K562 (cell line): ENCODE measurements around the gene CTDSPL. TPM values are rescaled to one million over a fixed set of nuclear protein-coding genes. Genes with fewer than 3 reads are reported as not detected.

Experiments
- ATAC-seq: fragments of 200-7000 bp; cut with Tn5 transposase; 3 replicates; pipeline ENCODE4 v1.9.1; 2020; ENCODE audit warnings: moderate library complexity
- BruUV-seq: library from RNA; stranded (reverse); fragments of 400-500 nt; replicated peaks from 2 replicates; lab custom pipeline; 2021; lab: Mats Ljungman, UMichigan
- CTCF ChIA-PET: fragments of 300-600 bp; formaldehyde crosslinking; extraction: SDS; loops from one replicate; lab custom pipeline; 2021; ENCODE audit warnings: low intra/inter-chr PET ratio; lab: Yijun Ruan, JAX
- POLR2A ChIA-PET: fragments of 300-600, 350-650 bp; sonication (Branson Sonifier 250); formaldehyde crosslinking; extraction: SDS; loops from one replicate; lab custom pipeline; 2021; ENCODE audit warnings: antibody characterized with exemption, inconsistent platforms; lab: Yijun Ruan, JAX
- DNase-seq, 4 experiments: peaks; one replicate each; pipeline versions ENCODE4 v3.0.0 to v3.0.0-alpha.2; 2011 to 2018; ENCODE audit warnings: low spot score in 3 of 4, mixed read lengths in 3 of 4; ENCODE audit errors: extremely low read depth in 1 of 4
- FAIRE-seq: peaks from 2 replicates; lab custom pipeline; 2011; peaks lifted over from hg19 to GRCh38; lab: Jason Lieb, UNC
- H2AFZ ChIP-seq: 2 replicates; pipeline ENCODE4 v1.6.0; 2011; ENCODE audit warnings: low read depth, low read length, control low read depth, inconsistent platforms
- H3K27ac ChIP-seq: fragments of 200-600 bp; 3 replicates; pipeline ENCODE4 v1.8.0; 2011; ENCODE audit warnings: low read depth, mild to moderate bottlenecking, control low read depth, inconsistent platforms, low read length, moderate library complexity, mixed read lengths; ENCODE audit errors: extremely low read depth
- H3K27me3 ChIP-seq, 2 experiments: fragments of 300-600 bp in 1 of 2; 2 replicates in 1 of 2; 3 replicates in 1 of 2; pipeline versions ENCODE4 v1.6.0 to v1.8.0; 2011; ENCODE audit warnings: inconsistent platforms in 2 of 2, low read length in 2 of 2, mild to moderate bottlenecking in 1 of 2, mixed read lengths in 1 of 2, moderate library complexity in 1 of 2; ENCODE audit not compliant: control insufficient read depth in 2 of 2, insufficient read depth in 2 of 2
- H3K36me3 ChIP-seq: fragments of 300-600 bp; 3 replicates; pipeline ENCODE4 v1.8.0; 2011; ENCODE audit warnings: mild to moderate bottlenecking, low read length, inconsistent platforms; ENCODE audit not compliant: control insufficient read depth, insufficient read depth
- H3K4me1 ChIP-seq, 2 experiments: fragments of 200-600 bp in 1 of 2; replicated peaks in 1 of 2; 2 replicates in 1 of 2; 3 replicates in 1 of 2; pipeline versions ENCODE4 v1.5.1 to v1.8.0; 2011; ENCODE audit warnings: inconsistent platforms in 2 of 2, low read length in 2 of 2, mild to moderate bottlenecking in 1 of 2, mixed read lengths in 1 of 2, moderate library complexity in 1 of 2; ENCODE audit not compliant: control insufficient read depth in 2 of 2, insufficient read depth in 2 of 2
- H3K4me2 ChIP-seq: 2 replicates; pipeline ENCODE4 v1.6.1; 2011; ENCODE audit warnings: low read length, control low read depth, inconsistent platforms, mixed read lengths; ENCODE audit not compliant: insufficient read depth
- H3K4me3 ChIP-seq: fragments of 200-600 bp; sonication (generic), shearing (Covaris generic); 2 replicates; pipeline ENCODE4 v1.5.1; 2016; ENCODE audit warnings: control low read depth, inconsistent platforms
- H3K79me2 ChIP-seq: fragments of 200-600 bp; 3 replicates; pipeline ENCODE4 v1.8.0; 2011; ENCODE audit warnings: low read length, inconsistent platforms; ENCODE audit not compliant: control insufficient read depth, insufficient read depth
- H3K9ac ChIP-seq, 2 experiments: 2 replicates each; pipeline versions ENCODE4 v1.6.0 to v1.6.1; 2011; ENCODE audit warnings: low read depth in 2 of 2, low read length in 2 of 2, control low read depth in 1 of 2, inconsistent platforms in 1 of 2, mild to moderate bottlenecking in 1 of 2, mixed read lengths in 1 of 2; ENCODE audit not compliant: insufficient read depth in 1 of 2
- H3K9me1 ChIP-seq: one replicate; pipeline ENCODE4 v1.6.0; 2011; ENCODE audit warnings: inconsistent platforms, mild to moderate bottlenecking, low read length, moderate library complexity; ENCODE audit not compliant: control insufficient read depth, insufficient read depth
- H3K9me3 ChIP-seq: replicated peaks from 2 replicates; pipeline ENCODE4 v1.5.1; 2011; ENCODE audit warnings: low read depth, low read length, inconsistent platforms; ENCODE audit not compliant: control insufficient read depth, insufficient read depth
- H4K20me1 ChIP-seq: replicated peaks from 2 replicates; pipeline ENCODE4 v1.6.1; 2011; ENCODE audit warnings: low read length, inconsistent platforms, mixed read lengths; ENCODE audit not compliant: control insufficient read depth, insufficient read depth
- CREB3L1 ChIP-seq: fragments of 450-650 bp; IDR thresholded peaks from 2 replicates; pipeline ENCODE4 v1.6.1; 2014; ENCODE audit warnings: low read depth, mild to moderate bottlenecking, moderate library complexity, borderline replicate concordance
- DEAF1 ChIP-seq: fragments of 450-650 bp; formaldehyde crosslinking; IDR thresholded peaks from 2 replicates; pipeline ENCODE4 v1.4.0; 2020; ENCODE audit warnings: mild to moderate bottlenecking, moderate library complexity
- DMBX1 ChIP-seq: fragments of 250-450 bp; sonication (Bioruptor Pico); IDR thresholded peaks from 2 replicates; pipeline ENCODE4 v1.8.0; 2022; ENCODE audit warnings: inconsistent platforms, mild to moderate bottlenecking, moderate library complexity, borderline replicate concordance
- HNRNPL ChIP-seq: fragments of 200-400 bp; formaldehyde crosslinking; IDR thresholded peaks from 2 replicates; pipeline ENCODE4 v1.6.1; 2017; ENCODE audit warnings: low read depth, mild to moderate bottlenecking, low read length
- KDM5B ChIP-seq: fragments of 200-600 bp; sonication (generic); IDR thresholded peaks from 2 replicates; pipeline ENCODE4 v1.6.1; 2012; ENCODE audit warnings: low read depth, mild to moderate bottlenecking, moderate library complexity, low read length, control low read depth, inconsistent platforms; ENCODE audit not compliant: insufficient replicate concordance
- MITF ChIP-seq: IDR thresholded peaks from 2 replicates; pipeline ENCODE4 v1.6.1; 2014; ENCODE audit warnings: antibody characterized with exemption
- SMARCB1 ChIP-seq: IDR thresholded peaks from 2 replicates; pipeline ENCODE4 v1.6.1; 2011; ENCODE audit warnings: improper control_type of control experiment, low read depth; ENCODE audit not compliant: insufficient read length
- SMARCC2 ChIP-seq: fragments of 450-650 bp; IDR thresholded peaks from 2 replicates; pipeline ENCODE4 v1.6.1; 2017; ENCODE audit warnings: antibody characterized with exemption, moderate library complexity, mild to moderate bottlenecking, low read depth
- SREBF1 ChIP-seq: fragments of 150-350 bp; IDR thresholded peaks from 2 replicates; pipeline ENCODE4 v1.6.1; 2014; ENCODE audit warnings: antibody characterized with exemption, low read depth, low read length, borderline replicate concordance
- SRSF1 ChIP-seq: fragments of 200-400 bp; formaldehyde crosslinking; IDR thresholded peaks from 2 replicates; pipeline ENCODE4 v1.6.1; 2017; ENCODE audit warnings: mild to moderate bottlenecking, low read depth, low read length, moderate library complexity
- USF2 ChIP-seq: sonication (generic); formaldehyde crosslinking; IDR thresholded peaks from 2 replicates; pipeline ENCODE4 v1.5.0; 2020; ENCODE audit warnings: missing genetic modification reagents
- VEZF1 ChIP-seq: fragments of 200-800 bp; sonication (Bioruptor generic); IDR thresholded peaks from 2 replicates; pipeline ENCODE4 v1.6.1; 2017; ENCODE audit warnings: missing genetic modification characterization, missing compliant biosample characterization
- WGBS: fragments of 100-300 bp; shearing (Covaris generic); methylation state at CpG from one replicate; pipeline ENCODE4 v1.1.6; 2016; ENCODE audit warnings: low coverage, mixed read lengths; ENCODE audit not compliant: insufficient coverage; ENCODE audit errors: missing lambda C conversion rate; 5-methylcytosine and 5-hydroxymethylcytosine counted together
- in situ Hi-C: fragments of 300-500 bp; cut with MboI; formaldehyde crosslinking; loops from 4 replicates; pipeline ENCODE4 v1.15.0; 2018; ENCODE audit warnings: inconsistent platforms, mixed read lengths
- intact Hi-C: fragments of 100-400 bp; cut with micrococcal nuclease; formaldehyde crosslinking; loops from 2 replicates; pipeline ENCODE4 v1.14.2; 2022
- polyA plus RNA-seq, 8 experiments: library from polyadenylated mRNA; depleted of rRNA in 4 of 8; stranded (reverse) in 5 of 8; unstranded in 3 of 8; fragments of >200 nt; fragmentation: Nextera tagmentation in 2 of 8; fragmentation: Illumina TruSeq in 1 of 8; extraction: Ambion mirVana in 2 of 8; extraction: Trizol in 1 of 8; gene quantifications; 2 replicates each; pipeline versions ENCODE4 v1.2.1 to v1.2.3, GENCODE V29; 2011 to 2014; ENCODE audit warnings: inconsistent platforms in 1 of 8, missing spikeins in 1 of 8
- total RNA-seq, 7 experiments: library from RNA; depleted of rRNA in 6 of 7; stranded (reverse); fragments of >200 nt in 6 of 7; fragmentation: Illumina TruSeq in 2 of 7; extraction: Trizol in 2 of 7; gene quantifications; 2 replicates each; pipeline versions ENCODE4 v1.2.1 to v1.2.3, GENCODE V29; 2011 to 2021; ENCODE audit warnings: low replicate concordance in 1 of 7

Gene CTDSPL
- total and polyA plus RNA-seq, 9 of the 15 experiments (the other 6 are each of a cell fraction or from before 2014, with no cell fraction given): 5.1 to 19.3 (median 11.3) TPM

GRCh38 chr3:38030126-38031021, 168.7 kb downstream of the CTDSPL start:
- DNase-seq (peak in 1 of 4 experiments; percentile 50), ATAC-seq (peak; percentile 51), FAIRE-seq (no peak)
- H3K9ac ChIP-seq: peak overlapping the region in 1 of 2 experiments; percentile 54; a peak in 1 of 4 replicates
- H3K79me2 ChIP-seq: no peaks in the 10 kb centered on the region
- no peak overlapping the region for H3K4me3 ChIP-seq
- 7% methylated on average over 6 of the region's 8 CpGs for WGBS
- 0 out of 2 replicates have a peak, but pooled peaks cover 6% of the 10 kb centered on the region for H4K20me1 ChIP-seq
- intact Hi-C loops: no loop called here
- H3K4me1 ChIP-seq: peaks cover 13 to 27% of the 10 kb centered on the region in 2 experiments
- BruUV-seq: no TSS peak
- H3K27me3 ChIP-seq: peaks cover 0 to 33% of the 10 kb centered on the region in 2 experiments; a peak in 2 of 5 replicates
- H3K9me1 ChIP-seq: no peaks in the 10 kb centered on the region
- ChIA-PET POLR2A (no interaction called here), CTCF (no interaction called here)
- 0 out of 2 replicates have a peak overlapping the region, but pooled peaks have one; percentile 41 for H2AFZ ChIP-seq
- peak overlapping the region; percentile 16; the same call in 1 of the 2 replicates for H3K4me2 ChIP-seq
- in situ Hi-C loops: no loop called here
- H3K9me3 ChIP-seq: no peaks in the 10 kb centered on the region
- no peaks in the 10 kb centered on the region for H3K36me3 ChIP-seq
- no peak overlapping the region for H3K27ac ChIP-seq
- TF ChIP-seq MITF (no peak), SMARCC2 (no peak), SMARCB1 (no peak), DMBX1 (CRISPR knock-in tag) (no peak), HNRNPL (no peak), CREB3L1 (no peak), DEAF1 (no peak), VEZF1 (CRISPR knock-in tag) (peak; percentile 4; the same call in 1 of the 2 replicates), KDM5B (peak; percentile 9), USF2 (CRISPR knock-in tag) (no peak), SRSF1 (no peak), SREBF1 (no peak)
